ENCODE results near the gene RWDD3. TPM values are rescaled to one million over a fixed set of nuclear protein-coding genes. Genes with fewer than 3 reads are reported as not detected.

RWDD3 gene
- total and polyA plus RNA-seq, 2 donors (not counting 1 experiment from before 2014, with no cell fraction given), result 19.9 to 21.9 TPM

GRCh38 chr1:95196017-95196416 lies 38.0 kb upstream of the RWDD3 start:
- H3K27me3 ChIP-seq (replicated peaks in 1 of 4; ENCODE audit: control extremely low read depth in 1 of 4, control insufficient read depth in 3 of 4, insufficient read depth in 4 of 4, low read length in 3 of 4), result no peaks in the 10 kb centered on the region
- H3K4me2 ChIP-seq (replicated peaks; ENCODE audit: low read depth, low read length, poor library complexity, severe bottlenecking), result no peak overlapping the region
- H3K27me3 Mint-ChIP-seq, result peaks cover 15% of the 10 kb centered on the region
- H3K4me1 Mint-ChIP-seq, result no peaks in the 10 kb centered on the region
- no peak for ATAC-seq (ENCODE audit: low read depth)
- POLR2A ChIA-PET, result no interaction called here
- no peaks in the 10 kb centered on the region for H4K20me1 ChIP-seq (ENCODE audit: control insufficient read depth, insufficient read depth, low read length, poor library complexity, severe bottlenecking)
- H3K9me3 Mint-ChIP-seq (ENCODE audit: insufficient read depth), result no peaks in the 10 kb centered on the region
- H3K9me3 ChIP-seq (ENCODE audit: control extremely low read depth in 1 of 3, control insufficient read depth in 2 of 3, insufficient read depth in 1 of 3, low read length in 2 of 3), result no peaks in the 10 kb centered on the region
- H3K27ac Mint-ChIP-seq, result no peak overlapping the region
- no peaks in the 10 kb centered on the region for H3K4me1 ChIP-seq (ENCODE audit: control insufficient read depth in 2 of 2, insufficient read depth in 2 of 2, low read length in 2 of 2)
- H3K36me3 ChIP-seq (replicated peaks in 1 of 2; ENCODE audit: control extremely low read depth in 1 of 2, control insufficient read depth in 1 of 2, extremely low read depth in 1 of 2, insufficient read depth in 2 of 2, low read length in 1 of 2), result no peaks in the 10 kb centered on the region
- H3K9ac ChIP-seq (ENCODE audit: low read length), result no peak overlapping the region
- DNase-seq, result no peak
- no peak overlapping the region for H3K4me3 ChIP-seq (ENCODE audit: control extremely low read depth in 1 of 5, extremely low read depth in 1 of 5, insufficient read depth in 1 of 5, low read depth in 2 of 5, low read length in 4 of 5)
- H3K79me2 ChIP-seq (ENCODE audit: control insufficient read depth, insufficient read depth, low read length), result no peaks in the 10 kb centered on the region
- TF ChIP-seq EZH2 (IDR thresholded peaks at IDR 0.05; ENCODE audit: borderline replicate concordance, insufficient read depth, low read depth, low read length, poor library complexity, severe bottlenecking), result no peak
- TF ChIP-seq, protein P1, sequence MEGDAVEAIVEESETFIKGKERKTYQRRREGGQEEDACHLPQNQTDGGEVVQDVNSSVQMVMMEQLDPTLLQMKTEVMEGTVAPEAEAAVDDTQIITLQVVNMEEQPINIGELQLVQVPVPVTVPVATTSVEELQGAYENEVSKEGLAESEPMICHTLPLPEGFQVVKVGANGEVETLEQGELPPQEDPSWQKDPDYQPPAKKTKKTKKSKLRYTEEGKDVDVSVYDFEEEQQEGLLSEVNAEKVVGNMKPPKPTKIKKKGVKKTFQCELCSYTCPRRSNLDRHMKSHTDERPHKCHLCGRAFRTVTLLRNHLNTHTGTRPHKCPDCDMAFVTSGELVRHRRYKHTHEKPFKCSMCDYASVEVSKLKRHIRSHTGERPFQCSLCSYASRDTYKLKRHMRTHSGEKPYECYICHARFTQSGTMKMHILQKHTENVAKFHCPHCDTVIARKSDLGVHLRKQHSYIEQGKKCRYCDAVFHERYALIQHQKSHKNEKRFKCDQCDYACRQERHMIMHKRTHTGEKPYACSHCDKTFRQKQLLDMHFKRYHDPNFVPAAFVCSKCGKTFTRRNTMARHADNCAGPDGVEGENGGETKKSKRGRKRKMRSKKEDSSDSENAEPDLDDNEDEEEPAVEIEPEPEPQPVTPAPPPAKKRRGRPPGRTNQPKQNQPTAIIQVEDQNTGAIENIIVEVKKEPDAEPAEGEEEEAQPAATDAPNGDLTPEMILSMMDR (IDR thresholded peaks at IDR 0.05), result no peak
- no peak overlapping the region for H2AFZ ChIP-seq (ENCODE audit: insufficient read depth, low read depth, low read length, poor library complexity, severe bottlenecking)
- CTCF ChIA-PET, result no interaction called here
- intact Hi-C loops (cut with micrococcal nuclease), result no loop called here
- no peak overlapping the region for H3K27ac ChIP-seq (ENCODE audit: low read length in 2 of 2)
- H3K4me3 Mint-ChIP-seq, result no peak overlapping the region

GRCh38 chr1:95197616-95198252 lies 36.3 kb upstream of the RWDD3 start:
- peaks cover 12% of the 10 kb centered on the region for H3K27me3 Mint-ChIP-seq
- DNase-seq (no peak), ATAC-seq (ENCODE audit: low read depth) (no peak)
- CTCF ChIA-PET, result interaction anchor here (0.5 kb wide), 1 partner anchor 38 kb away, joined by 3 read pairs; no protein-coding TSS in a partner anchor
- WGBS (ENCODE audit: insufficient coverage), result no CpG with 5 or more reads among the region's 1 CpG
- Histone ChIP-seq H3K27me3 (replicated peaks in 1 of 4; ENCODE audit: control extremely low read depth in 1 of 4, control insufficient read depth in 3 of 4, insufficient read depth in 4 of 4, low read length in 3 of 4) (no peaks in the 10 kb centered on the region), H3K9me3 (ENCODE audit: control extremely low read depth in 1 of 3, control insufficient read depth in 2 of 3, insufficient read depth in 1 of 3, low read length in 2 of 3) (no peaks in the 10 kb centered on the region), H2AFZ (ENCODE audit: insufficient read depth, low read depth, low read length, poor library complexity, severe bottlenecking) (no peak overlapping the region), H3K36me3 (replicated peaks in 1 of 2; ENCODE audit: control extremely low read depth in 1 of 2, control insufficient read depth in 1 of 2, extremely low read depth in 1 of 2, insufficient read depth in 2 of 2, low read length in 1 of 2) (no peaks in the 10 kb centered on the region), H3K4me1 (ENCODE audit: control insufficient read depth in 2 of 2, insufficient read depth in 2 of 2, low read length in 2 of 2) (no peaks in the 10 kb centered on the region), H3K27ac (ENCODE audit: low read length in 2 of 2) (no peak overlapping the region), H3K4me2 (replicated peaks; ENCODE audit: low read depth, low read length, poor library complexity, severe bottlenecking) (no peak overlapping the region), H3K9ac (ENCODE audit: low read length) (no peak overlapping the region), H3K79me2 (ENCODE audit: control insufficient read depth, insufficient read depth, low read length) (no peaks in the 10 kb centered on the region), H3K4me3 (ENCODE audit: control extremely low read depth in 1 of 5, extremely low read depth in 1 of 5, insufficient read depth in 1 of 5, low read depth in 2 of 5, low read length in 4 of 5) (no peak overlapping the region), H4K20me1 (ENCODE audit: control insufficient read depth, insufficient read depth, low read length, poor library complexity, severe bottlenecking) (no peaks in the 10 kb centered on the region)
- TF ChIP-seq, protein P1 (IDR thresholded peaks at IDR 0.05), result no peak
- no peak for TF ChIP-seq EZH2 (IDR thresholded peaks at IDR 0.05; ENCODE audit: borderline replicate concordance, insufficient read depth, low read depth, low read length, poor library complexity, severe bottlenecking)
- H3K27ac Mint-ChIP-seq, result no peak overlapping the region
- intact Hi-C loops (cut with micrococcal nuclease), result no loop called here
- POLR2A ChIA-PET, result no interaction called here
- no peaks in the 10 kb centered on the region for H3K4me1 Mint-ChIP-seq
- H3K9me3 Mint-ChIP-seq (ENCODE audit: insufficient read depth), result no peaks in the 10 kb centered on the region
- H3K4me3 Mint-ChIP-seq, result no peak overlapping the region

Measured in B cell (primary cell).